Peyer's patch (tissue), 4 donors: ENCODE measurements around the gene DOCK2. TPM values are rescaled to one million over a fixed set of nuclear protein-coding genes. Genes with fewer than 3 reads are reported as not detected.
"Not testable (repeated sequence)": the region's sequence is repeated elsewhere in the genome, so short reads cannot be mapped to it uniquely, and the experiment has no call there.

Experiments
- DNase-seq, 3 donors: peaks; one replicate each; pipeline ENCODE4 v3.0.0-alpha.2; 2017 to 2019
- H3K27ac ChIP-seq, 4 donors: fragments of 200-600 bp; sonication (generic); one replicate each; pipeline ENCODE4 v1.5.1; 2016 to 2019
- H3K27me3 ChIP-seq, 2 donors: fragments of 200-600 bp; sonication (generic); one replicate each; pipeline ENCODE4 v1.5.1; 2019
- H3K36me3 ChIP-seq, 3 donors: fragments of 200-600 bp; sonication (generic); one replicate each; pipeline ENCODE4 v1.5.1; 2016 to 2019
- H3K4me1 ChIP-seq, 4 donors: fragments of 200-600 bp; sonication (generic); one replicate each; pipeline ENCODE4 v1.5.1; 2016 to 2019
- H3K4me3 ChIP-seq, 4 donors: fragments of 200-600 bp; sonication (generic); 1 replicate in 3 of 4; 2 replicates in 1 of 4; pipeline ENCODE4 v1.5.1; 2016 to 2019; ENCODE audit warnings: mild to moderate bottlenecking in 1 of 4
- H3K9me3 ChIP-seq, 4 donors: fragments of 200-600 bp; sonication (generic); one replicate each; pipeline ENCODE4 v1.5.1; 2016 to 2019; ENCODE audit warnings: mild to moderate bottlenecking in 1 of 4
- CTCF ChIP-seq, 6 experiments: fragments of 450-650 bp in 4 of 6; fragments of 200-600 bp in 2 of 6; sonication (generic) in 1 of 6; IDR thresholded peaks; one replicate each; pipeline ENCODE4 v1.5.1; 2017 to 2019; ENCODE audit warnings: antibody characterized with exemption in 6 of 6, mild to moderate bottlenecking in 3 of 6, moderate library complexity in 1 of 6
- POLR2A ChIP-seq, 2 donors: fragments of 450-650 bp; IDR thresholded peaks; one replicate each; pipeline ENCODE4 v1.5.1; 2017; ENCODE audit warnings: antibody characterized with exemption in 2 of 2, mild to moderate bottlenecking in 2 of 2, moderate library complexity in 2 of 2
- total RNA-seq, 4 donors: library from RNA; depleted of rRNA; stranded (reverse); fragments of >200 nt; gene quantifications; one replicate each; pipeline ENCODE4 v1.1.0, GENCODE V29; 2016

DOCK2 gene
- total RNA-seq, 4 donors from 2014 or later: 13.8 to 200 (median 17.8) TPM

DNA sequence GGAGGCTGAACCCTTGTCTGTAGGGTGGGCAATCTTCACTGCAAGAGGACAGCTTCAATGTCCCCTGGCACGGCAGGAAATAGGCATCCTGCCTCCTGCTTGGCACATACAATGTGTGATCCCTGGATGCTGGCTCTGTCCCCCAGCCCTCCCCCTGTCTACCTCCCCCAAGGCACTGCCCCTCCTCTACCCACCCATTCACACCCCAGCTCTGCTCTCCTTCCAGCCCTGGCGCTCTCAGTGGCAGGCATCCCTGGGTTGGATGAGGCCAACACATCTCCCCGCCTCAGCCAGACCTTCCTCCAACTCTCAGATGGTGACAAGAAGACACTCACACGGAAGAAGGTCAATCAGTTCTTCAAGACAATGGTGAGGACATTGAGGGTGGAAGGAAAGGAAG lies 444.5 kb downstream of the DOCK2 start:
- Histone ChIP-seq H3K27ac (no peak overlapping the region), H3K9me3 (no peaks in the 10 kb centered on the region), H3K27me3 (no peaks in the 10 kb centered on the region), H3K36me3 (peaks cover 0 to 22% (median 0%) of the 10 kb centered on the region in 3 donors), H3K4me3 (no peak overlapping the region), H3K4me1 (no peaks in the 10 kb centered on the region)
- DNase-seq: no peak
- no peak for TF ChIP-seq POLR2A (IDR thresholded peaks at IDR 0.05)
- no peak for TF ChIP-seq CTCF (IDR thresholded peaks at IDR 0.05)

GRCh38 chr5:170082701-170083100 lies 445.6 kb downstream of the DOCK2 start:
- TF ChIP-seq POLR2A (IDR thresholded peaks at IDR 0.05) (no peak), CTCF (IDR thresholded peaks at IDR 0.05) (no peak)
- peaks cover 0 to 22% (median 0%) of the 10 kb centered on the region in 3 donors for H3K36me3 ChIP-seq

DNA sequence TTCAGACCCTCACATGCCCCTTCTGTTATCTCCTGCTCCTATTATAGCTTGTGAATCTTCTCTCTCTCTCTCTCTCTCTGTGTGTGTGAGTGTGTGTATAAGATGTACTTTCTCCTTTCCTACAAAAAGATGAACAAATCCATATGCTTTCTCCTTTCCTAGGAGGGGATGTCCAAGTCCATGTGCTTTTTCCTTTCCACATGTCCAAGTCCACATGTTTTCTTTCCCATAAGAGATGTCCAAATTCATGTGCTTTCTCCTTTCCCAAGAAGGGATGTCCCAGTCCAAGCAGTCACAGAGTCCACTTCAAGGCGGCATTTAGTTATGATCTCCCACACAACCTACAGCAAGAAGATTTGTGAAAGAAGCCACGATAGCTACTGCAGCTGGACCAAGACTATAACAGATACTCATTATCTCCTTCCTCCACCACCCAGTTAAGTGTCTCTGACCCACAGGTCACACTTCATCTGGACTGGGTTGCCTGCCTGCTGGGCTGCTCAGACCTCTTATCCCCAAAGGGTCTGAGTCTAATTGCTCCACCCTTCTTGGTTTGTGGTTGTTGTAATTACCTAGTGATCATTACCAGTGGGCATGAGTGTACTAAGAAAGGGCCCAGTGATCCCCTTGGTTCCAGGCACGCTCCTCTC lies 450.2 kb downstream of the DOCK2 start:
- Histone ChIP-seq H3K4me3 (no peak overlapping the region), H3K36me3 (no peaks in the 10 kb centered on the region), H3K4me1 (no peaks in the 10 kb centered on the region), H3K9me3 (no peaks in the 10 kb centered on the region), H3K27ac (no peak overlapping the region), H3K27me3 (no peaks in the 10 kb centered on the region)
- no peak for TF ChIP-seq CTCF (IDR thresholded peaks at IDR 0.05)
- no peak for TF ChIP-seq POLR2A (IDR thresholded peaks at IDR 0.05)
- no peak for DNase-seq

More at GRCh38 chr5:170082701-170083100, 445.6 kb downstream of the DOCK2 start:
- DNase-seq: no peak
- Histone ChIP-seq H3K27me3 (no peaks in the 10 kb centered on the region), H3K4me3 (no peak overlapping the region), H3K4me1 (no peaks in the 10 kb centered on the region), H3K9me3 (no peaks in the 10 kb centered on the region), H3K27ac (no peak overlapping the region)

- Histone ChIP-seq H3K27ac (no peak overlapping the region), H3K27me3 (no peaks in the 10 kb centered on the region), H3K9me3 (no peaks in the 10 kb centered on the region), H3K36me3 (no peaks in the 10 kb centered on the region), H3K4me1 (no peaks in the 10 kb centered on the region), H3K4me3 (no peak overlapping the region)
- TF ChIP-seq CTCF (IDR thresholded peaks at IDR 0.05): no peak
- TF ChIP-seq POLR2A (IDR thresholded peaks at IDR 0.05): no peak
- DNase-seq: no peak
Observed at GRCh38 chr5:170092455-170093101, 455.5 kb downstream of the DOCK2 start.

- not testable (repeated sequence) for H3K27me3 ChIP-seq, H3K4me3 ChIP-seq, H3K36me3 ChIP-seq, H3K27ac ChIP-seq, H3K4me1 ChIP-seq, H3K9me3 ChIP-seq, DNase-seq
Observed at GRCh38 chr5:170094329-170094728, 457.3 kb downstream of the DOCK2 start.

DNA sequence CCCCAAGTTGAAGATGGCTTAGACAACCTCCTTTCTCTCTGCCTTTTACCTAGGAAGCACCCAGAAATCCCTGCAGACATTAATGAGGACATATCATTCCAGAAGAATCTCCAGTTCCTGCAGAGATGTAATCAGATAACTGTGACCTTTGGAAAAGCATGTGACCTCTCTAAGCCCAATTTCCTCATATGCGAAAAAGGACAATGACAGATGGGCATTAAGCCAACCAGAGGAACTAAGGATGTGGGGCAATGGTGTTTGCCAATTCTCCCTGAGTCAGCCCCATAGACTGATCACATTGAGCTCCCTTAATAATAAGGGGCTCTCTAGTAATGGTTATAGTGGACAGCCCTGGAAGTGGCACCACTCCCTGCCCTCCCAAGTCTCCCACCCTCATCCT lies 458.6 kb downstream of the DOCK2 start:
- no peak overlapping the region for H3K27ac ChIP-seq
- TF ChIP-seq POLR2A (IDR thresholded peaks at IDR 0.05) (no peak), CTCF (IDR thresholded peaks at IDR 0.05) (no peak)
- no peaks in the 10 kb centered on the region for H3K36me3 ChIP-seq
- no peaks in the 10 kb centered on the region for H3K9me3 ChIP-seq
- no peak overlapping the region for H3K4me3 ChIP-seq
- DNase-seq: no peak
- H3K27me3 ChIP-seq: no peaks in the 10 kb centered on the region
- no peaks in the 10 kb centered on the region for H3K4me1 ChIP-seq
